Lung (tissue), 12 donors: ENCODE data around the gene PTPN3. TPM values are rescaled to one million over a fixed set of nuclear protein-coding genes. Genes with fewer than 3 reads are reported as not detected.
A peak's percentile ranks its signal among the peaks of the same experiment; 100 is the strongest.

Experiments
- ATAC-seq: fragments of 200-7000 bp; cut with Tn5 transposase; one replicate; pipeline ENCODE4 v1.9.1; 2020; ENCODE audit warnings: moderate number of reproducible peaks; ENCODE audit not compliant: insufficient read depth, low FRiP score
- DNase-seq, 3 donors: peaks; one replicate each; pipeline ENCODE4 v3.0.0-alpha.2; 2013 to 2017
- H3K27ac ChIP-seq, 2 donors: one replicate each; pipeline ENCODE4 v1.5.1; 2013; ENCODE audit warnings: mild to moderate bottlenecking in 2 of 2, moderate library complexity in 2 of 2, control low read depth in 1 of 2, inconsistent platforms in 1 of 2, low read depth in 1 of 2, low read length in 1 of 2
- H3K27me3 ChIP-seq, 3 donors: one replicate each; pipeline ENCODE4 v1.5.1; 2013; ENCODE audit warnings: low read length in 2 of 3; ENCODE audit not compliant: control insufficient read depth in 3 of 3, insufficient read depth in 3 of 3
- H3K36me3 ChIP-seq, 4 donors: one replicate each; pipeline ENCODE4 v1.5.1; 2013; ENCODE audit warnings: low read length in 4 of 4, mild to moderate bottlenecking in 1 of 4, moderate library complexity in 1 of 4; ENCODE audit not compliant: control insufficient read depth in 4 of 4, insufficient read depth in 4 of 4
- H3K4me1 ChIP-seq, 5 donors: one replicate each; pipeline ENCODE4 v1.5.1; 2013; ENCODE audit warnings: low read length in 5 of 5, mild to moderate bottlenecking in 2 of 5, moderate library complexity in 1 of 5; ENCODE audit not compliant: control insufficient read depth in 5 of 5, insufficient read depth in 5 of 5
- H3K4me3 ChIP-seq: one replicate; pipeline ENCODE4 v1.5.1; 2013; ENCODE audit warnings: mild to moderate bottlenecking, control low read depth, moderate library complexity
- H3K9ac ChIP-seq, 2 donors: one replicate each; pipeline ENCODE4 v1.5.1; 2013; ENCODE audit warnings: low read length in 2 of 2, control low read depth in 1 of 2; ENCODE audit not compliant: insufficient read depth in 1 of 2
- H3K9me3 ChIP-seq, 4 donors: one replicate each; pipeline ENCODE4 v1.5.1; 2013; ENCODE audit warnings: low read length in 3 of 4, mild to moderate bottlenecking in 1 of 4, moderate library complexity in 1 of 4; ENCODE audit not compliant: control insufficient read depth in 4 of 4, insufficient read depth in 3 of 4
- WGBS, 2 donors: extraction: QIAGEN DNeasy Blood & Tissue Kit; methylation state at CpG; one replicate each; pipeline ENCODE4 v1.1.7; 2013; 5-methylcytosine and 5-hydroxymethylcytosine counted together
- polyA plus RNA-seq, 2 donors: library from polyadenylated mRNA; stranded (reverse); fragments of 200-250 nt; gene quantifications; one replicate each; pipeline ENCODE4 v1.2.1, GENCODE V29; 2013
- total RNA-seq, 2 donors: library from RNA; depleted of rRNA in 1 of 2; stranded (reverse); fragments of >200 nt in 1 of 2; gene quantifications; one replicate each; pipeline ENCODE4 v1.2.1, GENCODE V29; 2014 to 2021
- TF ChIP-seq, protein P1 (sequence below): IDR thresholded peaks from 2 replicates; pipeline ENCODE4 v1.5.1; 2012; ENCODE audit warnings: mild to moderate bottlenecking; ENCODE audit errors: control extremely low read depth, extremely low read depth
- donor health status: control.
- donor health status: control.
- donor health status: Bipolar disorder and iron deficiency.
- donor health status: healthy.
- donor health status: DM: yes; HTN: yes; CAD: no.

Gene PTPN3
- total and polyA plus RNA-seq, 4 donors, result 5.7 to 16.9 (median 11.2) TPM

DNA sequence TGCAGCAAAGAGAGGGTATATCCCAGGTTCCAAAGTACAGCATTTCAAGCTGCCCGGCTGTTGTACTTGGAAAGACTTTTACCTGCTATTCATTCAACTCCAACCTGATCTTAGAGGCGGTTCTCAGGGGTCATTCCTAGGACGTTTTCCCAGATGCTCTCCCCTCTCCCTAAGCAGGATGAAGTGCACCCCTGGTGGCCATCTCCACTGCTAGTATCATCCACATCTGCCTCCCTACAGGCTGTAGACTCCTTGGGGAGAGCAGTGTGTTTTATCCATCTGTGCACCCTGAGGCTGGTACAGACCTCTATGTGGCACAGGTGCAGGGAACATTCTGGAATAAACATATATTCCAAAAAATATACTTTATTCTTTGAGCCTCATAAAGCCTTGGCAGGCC lies 56.8 kb downstream of the PTPN3 start:
- TF ChIP-seq, protein P1, sequence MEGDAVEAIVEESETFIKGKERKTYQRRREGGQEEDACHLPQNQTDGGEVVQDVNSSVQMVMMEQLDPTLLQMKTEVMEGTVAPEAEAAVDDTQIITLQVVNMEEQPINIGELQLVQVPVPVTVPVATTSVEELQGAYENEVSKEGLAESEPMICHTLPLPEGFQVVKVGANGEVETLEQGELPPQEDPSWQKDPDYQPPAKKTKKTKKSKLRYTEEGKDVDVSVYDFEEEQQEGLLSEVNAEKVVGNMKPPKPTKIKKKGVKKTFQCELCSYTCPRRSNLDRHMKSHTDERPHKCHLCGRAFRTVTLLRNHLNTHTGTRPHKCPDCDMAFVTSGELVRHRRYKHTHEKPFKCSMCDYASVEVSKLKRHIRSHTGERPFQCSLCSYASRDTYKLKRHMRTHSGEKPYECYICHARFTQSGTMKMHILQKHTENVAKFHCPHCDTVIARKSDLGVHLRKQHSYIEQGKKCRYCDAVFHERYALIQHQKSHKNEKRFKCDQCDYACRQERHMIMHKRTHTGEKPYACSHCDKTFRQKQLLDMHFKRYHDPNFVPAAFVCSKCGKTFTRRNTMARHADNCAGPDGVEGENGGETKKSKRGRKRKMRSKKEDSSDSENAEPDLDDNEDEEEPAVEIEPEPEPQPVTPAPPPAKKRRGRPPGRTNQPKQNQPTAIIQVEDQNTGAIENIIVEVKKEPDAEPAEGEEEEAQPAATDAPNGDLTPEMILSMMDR, result no peak
- 45 to 54% methylated on average over 3 of the region's 3 CpGs for WGBS, 2 donors
- Histone ChIP-seq H3K27me3 (no peaks in the 10 kb centered on the region), H3K36me3 (no peaks in the 10 kb centered on the region), H3K9ac (no peak overlapping the region), H3K4me3 (no peak overlapping the region), H3K9me3 (no peaks in the 10 kb centered on the region), H3K4me1 (peaks cover 0 to 4% (median 0%) of the 10 kb centered on the region in 5 donors), H3K27ac (no peak overlapping the region)
- DNase-seq (no peak), ATAC-seq (no peak)

DNA sequence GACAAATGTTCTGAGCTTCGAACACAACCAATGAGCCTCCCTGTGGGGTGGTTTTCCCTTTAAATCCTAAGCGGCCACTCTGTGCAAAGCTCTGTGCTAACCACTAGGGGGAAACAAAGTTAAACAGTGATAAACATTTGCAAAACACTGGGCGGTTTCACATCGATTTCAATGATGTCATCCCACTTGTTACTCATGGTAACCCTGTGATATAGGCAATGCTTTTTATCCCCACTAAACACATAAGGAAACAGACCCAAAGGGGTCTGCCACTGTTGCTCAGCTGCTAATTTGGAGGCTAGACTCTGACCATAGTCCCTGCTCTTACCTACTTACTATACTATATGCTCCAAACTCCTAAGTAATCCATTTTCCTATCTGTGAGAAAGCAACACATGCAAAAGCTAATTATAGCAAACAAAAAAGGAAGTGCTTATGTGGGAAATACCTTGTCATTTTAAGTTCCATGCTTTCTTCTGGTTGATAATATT lies 57.3 kb downstream of the PTPN3 start:
- 5 to 7% methylated on average over 4 of the region's 4 CpGs for WGBS, 2 donors
- DNase-seq (peak; percentile 64 to 79 (median 78)), ATAC-seq (peak; percentile 65)
- Histone ChIP-seq H3K36me3 (no peaks in the 10 kb centered on the region), H3K27me3 (no peaks in the 10 kb centered on the region), H3K4me3 (no peak overlapping the region), H3K4me1 (peaks cover 0 to 4% (median 0%) of the 10 kb centered on the region in 5 donors), H3K27ac (no peak overlapping the region), H3K9me3 (peaks cover 0 to 1% (median 0%) of the 10 kb centered on the region in 4 donors), H3K9ac (no peak overlapping the region)
- TF ChIP-seq, protein P1, result peak; percentile 37

DNA sequence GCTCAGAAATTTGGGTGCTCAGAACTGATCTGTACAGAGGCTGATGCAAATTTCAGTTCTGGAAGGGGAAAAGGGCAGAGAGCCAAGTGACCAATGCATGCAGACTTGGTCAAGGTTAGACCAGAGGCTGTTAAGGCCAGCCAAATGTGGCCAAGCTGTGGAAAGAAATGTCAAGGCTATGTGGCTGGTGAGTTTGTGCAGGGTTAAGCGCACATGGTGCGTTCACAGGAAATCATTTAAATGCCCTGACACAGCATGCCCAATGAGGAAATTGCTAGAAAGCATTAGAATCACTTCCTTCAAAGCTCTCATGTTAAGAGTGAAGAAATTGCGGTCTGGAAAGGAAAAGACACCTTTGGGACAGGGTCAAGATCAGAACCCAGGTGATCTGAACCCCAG lies 58.0 kb downstream of the PTPN3 start:
- ATAC-seq, result no peak
- TF ChIP-seq, protein P1, result no peak
- WGBS, 2 donors, result 29 to 47% methylated on average over 3 of the region's 3 CpGs
- Histone ChIP-seq H3K36me3 (no peaks in the 10 kb centered on the region), H3K9ac (no peak overlapping the region), H3K27ac (no peak overlapping the region), H3K4me3 (no peak overlapping the region), H3K9me3 (peaks cover 0 to 1% (median 0%) of the 10 kb centered on the region in 4 donors), H3K4me1 (peaks cover 0 to 4% (median 0%) of the 10 kb centered on the region in 5 donors), H3K27me3 (no peaks in the 10 kb centered on the region)
- DNase-seq, result no peak
